Activated gamma-delta T cell (primary cell): ENCODE results near the gene SLC12A3.
A peak's percentile ranks its signal among the peaks of the same experiment; 100 is the strongest.

ENCODE experiments used
- DNase-seq: peaks from one replicate; lab custom pipeline; 2025; lab: John Stamatoyannopoulos, UW

SLC12A3 gene

GRCh38 chr16:56941856-56942331 lies 76.9 kb downstream of the SLC12A3 start:
- no peak for DNase-seq

GRCh38 chr16:56943761-56944375 lies 78.9 kb downstream of the SLC12A3 start:
- no peak for DNase-seq

- no peak for DNase-seq
Observed at GRCh38 chr16:56944954-56945839, 80.2 kb downstream of the SLC12A3 start.

- no peak for DNase-seq
Observed at GRCh38 chr16:56945847-56946527, 81.0 kb downstream of the SLC12A3 start.

DNA sequence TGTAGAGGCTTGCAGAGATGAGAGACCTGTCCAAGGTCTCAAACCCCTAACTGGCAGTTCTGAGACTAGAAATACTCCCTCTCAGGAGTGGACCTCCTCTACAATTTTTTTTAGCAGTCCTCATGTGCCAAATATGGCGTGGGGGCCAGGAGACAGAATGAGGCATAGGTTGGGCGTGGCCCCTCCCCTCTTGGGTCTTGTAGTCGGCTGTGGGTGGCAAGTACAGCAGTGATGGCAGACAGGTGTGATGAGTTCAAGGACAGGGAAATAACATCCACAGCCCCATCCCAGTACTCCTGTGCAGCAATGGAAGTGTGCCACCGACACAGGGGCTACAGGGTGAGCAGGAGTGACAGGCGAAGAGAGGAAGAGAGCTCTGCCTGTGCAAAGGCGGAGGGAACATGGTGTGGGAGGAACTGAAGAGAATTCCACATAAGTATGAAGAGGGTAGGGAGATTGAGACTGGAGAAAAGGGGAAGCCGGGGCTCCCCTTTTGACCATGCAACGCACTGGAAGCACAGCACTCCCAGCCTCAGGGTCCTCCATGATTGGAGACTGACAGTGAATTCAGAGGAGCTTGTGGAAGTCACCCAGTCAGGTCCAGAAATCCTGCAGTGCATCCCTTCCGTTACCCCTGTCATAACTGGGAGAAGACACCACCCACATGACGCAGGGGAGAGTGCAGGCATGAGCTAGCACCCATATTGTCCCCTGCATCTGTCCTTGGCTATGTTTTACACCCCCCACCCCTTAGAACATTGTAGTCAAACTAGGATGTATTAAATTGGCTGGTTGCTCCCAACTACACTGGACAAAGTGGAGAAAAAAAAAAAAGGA lies 82.0 kb downstream of the SLC12A3 start:
- no peak for DNase-seq

- no peak for DNase-seq
Observed at GRCh38 chr16:56947604-56947995, 82.6 kb downstream of the SLC12A3 start.

GRCh38 chr16:56948234-56948633 lies 83.2 kb downstream of the SLC12A3 start:
- no peak for DNase-seq

GRCh38 chr16:56950051-56950450 lies 85.0 kb downstream of the SLC12A3 start:
- no peak for DNase-seq

DNA sequence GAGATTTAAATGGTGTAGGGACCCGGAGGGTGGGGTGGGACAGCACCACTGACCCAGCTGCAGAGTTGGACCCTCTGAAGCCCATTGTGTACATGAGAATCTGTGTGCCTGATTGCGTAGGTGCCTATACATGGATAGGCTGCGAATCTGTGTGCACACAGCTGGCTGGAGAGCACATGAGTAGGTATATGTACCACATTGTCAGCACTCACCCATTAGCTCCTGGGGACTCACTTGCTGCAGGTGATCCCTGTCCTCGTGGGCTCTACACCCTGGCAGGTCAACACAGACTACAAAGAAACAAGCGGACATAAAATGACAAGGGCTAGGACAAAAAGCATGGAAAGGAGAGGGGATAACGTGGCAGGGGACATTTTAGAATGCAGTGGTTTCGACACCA lies 85.4 kb downstream of the SLC12A3 start:
- DNase-seq, result no peak

- DNase-seq, result no peak
Observed at GRCh38 chr16:56950881-56951771, 86.1 kb downstream of the SLC12A3 start.

DNA sequence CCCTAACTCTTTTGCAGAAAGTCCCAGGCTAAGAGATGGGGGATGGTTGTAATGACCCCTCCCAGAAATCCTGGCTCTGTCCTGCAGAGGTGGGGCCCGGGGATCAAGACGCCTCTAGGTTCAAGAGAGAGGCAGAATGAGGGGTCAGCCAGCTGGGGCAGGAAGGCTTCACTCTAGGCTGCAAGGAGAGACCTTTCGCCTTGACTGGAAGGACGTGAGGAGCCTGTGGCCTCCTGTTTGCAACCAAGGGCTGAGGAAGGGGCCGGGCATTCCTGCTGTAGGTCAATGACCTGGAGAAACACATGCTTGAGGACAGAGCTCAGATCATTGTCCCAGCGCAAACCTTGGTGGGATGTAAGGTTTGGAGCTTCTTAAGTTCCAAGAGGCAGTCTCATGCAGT lies 88.0 kb downstream of the SLC12A3 start:
- no peak for DNase-seq

- no peak for DNase-seq
Observed at GRCh38 chr16:56956076-56956475, 91.1 kb downstream of the SLC12A3 start.

- no peak for DNase-seq
Observed at GRCh38 chr16:56956756-56957155, 91.7 kb downstream of the SLC12A3 start.

DNA sequence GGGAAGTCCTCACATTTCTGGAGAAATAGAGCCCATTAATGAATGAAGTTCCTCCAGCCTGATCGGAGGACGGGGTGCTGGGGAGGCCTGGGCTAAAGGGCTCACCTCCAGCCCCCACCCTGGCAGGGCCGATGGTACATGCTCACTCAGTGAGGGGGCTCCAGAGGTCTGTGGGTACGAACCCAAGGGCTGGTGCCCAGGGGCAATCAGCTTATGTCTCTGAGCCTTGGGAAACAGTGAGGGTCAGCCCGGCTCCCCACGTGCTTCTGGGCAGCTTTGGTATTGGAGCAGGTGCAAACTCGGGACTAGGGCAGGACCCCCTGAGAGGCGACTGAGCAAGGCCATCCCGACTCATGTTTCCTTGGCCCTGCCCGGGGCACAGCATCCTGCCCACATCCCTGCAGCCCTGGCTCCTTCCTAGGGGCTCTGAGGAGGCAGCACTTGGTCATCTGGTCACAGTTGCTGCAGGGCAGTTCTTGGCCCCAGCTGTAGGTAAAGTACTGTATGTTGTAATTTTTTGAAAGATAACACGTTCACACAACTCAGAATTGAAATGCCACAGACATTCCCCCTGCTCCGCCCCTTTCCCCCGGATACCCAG lies 95.8 kb downstream of the SLC12A3 start:
- DNase-seq, result no peak

DNA sequence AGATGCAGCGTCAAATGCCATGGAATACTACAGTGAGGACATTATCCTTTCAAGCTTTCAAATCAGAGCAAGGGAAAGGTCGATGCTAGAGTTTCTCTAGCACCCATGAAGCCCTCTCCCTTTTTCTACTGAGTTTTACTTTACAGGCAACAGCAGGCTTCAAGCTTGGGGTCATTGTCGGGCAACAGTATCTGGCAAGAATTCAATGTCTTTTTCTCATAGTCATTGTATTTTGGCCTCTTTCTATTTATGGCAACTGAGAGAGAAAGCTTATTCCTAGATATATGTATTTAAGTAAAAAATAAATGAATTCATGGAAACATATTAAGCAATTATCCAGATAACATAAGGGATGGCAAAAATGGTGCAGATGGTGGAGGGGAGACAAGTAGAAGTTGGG lies 96.4 kb downstream of the SLC12A3 start:
- no peak for DNase-seq

DNA sequence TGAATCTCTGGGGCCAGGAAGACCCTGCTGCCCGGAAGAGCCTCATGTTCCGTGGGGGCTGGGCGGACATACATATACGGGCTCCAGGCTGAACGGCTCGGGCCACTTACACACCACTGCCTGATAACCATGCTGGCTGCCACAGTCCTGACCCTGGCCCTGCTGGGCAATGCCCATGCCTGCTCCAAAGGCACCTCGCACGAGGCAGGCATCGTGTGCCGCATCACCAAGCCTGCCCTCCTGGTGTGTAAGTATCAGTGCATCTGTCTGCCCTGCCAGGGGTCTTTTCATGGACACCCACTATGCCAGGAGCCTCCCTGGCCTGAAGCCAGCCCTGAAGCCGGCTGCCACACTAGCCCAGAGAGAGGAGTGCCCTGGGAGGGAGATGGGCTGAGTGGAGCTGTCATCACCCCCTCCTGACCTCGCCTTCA lies 96.9 kb downstream of the SLC12A3 start, which contains the start of gene CETP:
CETP (plus strand) TSS at position 100 of the 431 bp plus-strand sequence; CDS start at position 130, 30 bp downstream.
- no peak for DNase-seq

GRCh38 chr16:56964243-56965148 lies 99.5 kb downstream of the SLC12A3 start:
- peak; percentile 66 for DNase-seq
